22Rv1 (cell line): ENCODE measurements around the gene SLCO3A1.

Experiments
- ZFX ChIP-seq: fragments of 450-650 bp; IDR thresholded peaks from 2 replicates; pipeline ENCODE4 v1.6.1; 2017; ENCODE audit warnings: antibody characterized with exemption, borderline replicate concordance
- TF ChIP-seq, protein P1 (sequence below): fragments of 450-650 bp; IDR thresholded peaks from 2 replicates; pipeline ENCODE4 v1.5.1; 2017; ENCODE audit warnings: mild to moderate bottlenecking

DNA sequence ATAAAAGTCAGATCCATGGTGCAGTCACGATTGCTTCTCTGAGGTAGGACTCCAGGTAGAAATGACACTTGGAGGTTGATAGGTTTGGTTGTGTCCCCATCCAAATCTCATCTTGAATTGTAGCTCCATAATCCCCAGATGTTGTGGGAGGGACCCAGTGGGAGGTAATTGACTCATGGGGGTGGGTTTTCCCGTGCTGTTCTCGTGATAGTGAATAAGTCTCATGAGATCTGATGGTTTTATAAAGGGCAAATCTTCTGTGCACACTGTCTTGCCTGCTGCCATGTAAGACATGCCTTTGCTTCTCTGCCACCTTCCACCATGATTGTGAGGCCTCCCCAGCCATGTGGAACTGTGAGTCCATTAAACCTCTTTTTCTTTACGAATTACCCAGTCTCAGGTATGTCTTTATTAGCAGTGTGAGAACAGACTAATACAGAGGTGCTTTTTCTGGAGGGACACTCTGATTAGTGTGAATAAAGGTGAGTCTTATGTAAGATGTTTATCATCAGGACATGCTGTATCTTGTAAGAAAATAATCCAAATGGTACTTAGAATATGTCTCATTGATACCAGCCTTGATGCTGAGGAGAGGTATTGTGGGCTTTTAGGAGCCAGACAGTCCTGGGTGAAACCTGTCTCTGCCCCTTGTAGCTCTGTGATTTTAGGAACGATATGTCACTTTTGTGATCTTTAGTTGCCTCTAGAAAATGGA is 43.0 kb downstream of the SLCO3A1 start:
- TF ChIP-seq, protein P1, sequence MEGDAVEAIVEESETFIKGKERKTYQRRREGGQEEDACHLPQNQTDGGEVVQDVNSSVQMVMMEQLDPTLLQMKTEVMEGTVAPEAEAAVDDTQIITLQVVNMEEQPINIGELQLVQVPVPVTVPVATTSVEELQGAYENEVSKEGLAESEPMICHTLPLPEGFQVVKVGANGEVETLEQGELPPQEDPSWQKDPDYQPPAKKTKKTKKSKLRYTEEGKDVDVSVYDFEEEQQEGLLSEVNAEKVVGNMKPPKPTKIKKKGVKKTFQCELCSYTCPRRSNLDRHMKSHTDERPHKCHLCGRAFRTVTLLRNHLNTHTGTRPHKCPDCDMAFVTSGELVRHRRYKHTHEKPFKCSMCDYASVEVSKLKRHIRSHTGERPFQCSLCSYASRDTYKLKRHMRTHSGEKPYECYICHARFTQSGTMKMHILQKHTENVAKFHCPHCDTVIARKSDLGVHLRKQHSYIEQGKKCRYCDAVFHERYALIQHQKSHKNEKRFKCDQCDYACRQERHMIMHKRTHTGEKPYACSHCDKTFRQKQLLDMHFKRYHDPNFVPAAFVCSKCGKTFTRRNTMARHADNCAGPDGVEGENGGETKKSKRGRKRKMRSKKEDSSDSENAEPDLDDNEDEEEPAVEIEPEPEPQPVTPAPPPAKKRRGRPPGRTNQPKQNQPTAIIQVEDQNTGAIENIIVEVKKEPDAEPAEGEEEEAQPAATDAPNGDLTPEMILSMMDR: no peak
- TF ChIP-seq ZFX: no peak
